Uterus (tissue), 4 donors: ENCODE measurements around the gene HES4. TPM values are rescaled to one million over a fixed set of nuclear protein-coding genes. Genes with fewer than 3 reads are reported as not detected.

Experiments used
- DNase-seq, 2 donors: peaks; one replicate each; pipeline ENCODE4 v3.0.0-alpha.2; 2019 to 2020
- H3K27ac ChIP-seq, 2 donors: fragments of 200-600 bp; sonication (generic); 1 replicate in 1 of 2; 2 replicates in 1 of 2; pipeline ENCODE4 v1.5.1; 2016 to 2018
- H3K27me3 ChIP-seq, 2 donors: fragments of 200-600 bp; sonication (generic); one replicate each; pipeline ENCODE4 v1.5.1; 2018 to 2019; ENCODE audit warnings: control low read depth in 1 of 2
- H3K36me3 ChIP-seq, 2 donors: fragments of 200-600 bp; sonication (generic); one replicate each; pipeline ENCODE4 v1.5.1; 2019; ENCODE audit warnings: control low read depth in 1 of 2
- H3K4me1 ChIP-seq, 2 donors: fragments of 200-600 bp; sonication (generic); one replicate each; pipeline ENCODE4 v1.5.1; 2018 to 2019; ENCODE audit warnings: control low read depth in 1 of 2
- H3K4me3 ChIP-seq, 2 donors: fragments of 200-600 bp; sonication (generic); 1 replicate in 1 of 2; 2 replicates in 1 of 2; pipeline ENCODE4 v1.5.1; 2018 to 2019; ENCODE audit warnings: mild to moderate bottlenecking in 1 of 2
- H3K9me3 ChIP-seq, 2 donors: fragments of 200-600 bp; sonication (generic); one replicate each; pipeline ENCODE4 v1.5.1; 2019; ENCODE audit warnings: control low read depth in 1 of 2
- CTCF ChIP-seq, 4 experiments: fragments of 200-600 bp in 2 of 4; fragments of 450-650 bp in 2 of 4; sonication (generic) in 2 of 4; IDR thresholded peaks; one replicate each; pipeline ENCODE4 v1.5.1; 2016 to 2019; ENCODE audit warnings: antibody characterized with exemption in 4 of 4, mild to moderate bottlenecking in 2 of 4, moderate library complexity in 1 of 4
- POLR2A ChIP-seq, 2 donors: fragments of 450-650 bp; IDR thresholded peaks; one replicate each; pipeline ENCODE4 v1.6.1; 2016; ENCODE audit warnings: antibody characterized with exemption in 2 of 2, mild to moderate bottlenecking in 1 of 2, moderate library complexity in 1 of 2
- intact Hi-C: fragments of 100-400 bp; cut with DNase I; formaldehyde crosslinking; loops from one replicate; pipeline ENCODE4 v1.15.1; 2023; ENCODE audit warnings: low total_unique reads
- total RNA-seq, 4 donors: library from RNA; depleted of rRNA in 3 of 4; stranded (reverse); fragments of >200 nt in 3 of 4; gene quantifications; one replicate each; pipeline versions ENCODE4 v1.1.0 to v1.2.4, GENCODE V29; 2014 to 2023
- donor health status: DM: yes; HTN: yes; CAD: no.

The HES4 gene
- total RNA-seq, 4 donors from 2014 or later = 19.6 to 41.0 (median 36.3) TPM

GRCh38 chr1:1046243-1046642 is 46.3 kb upstream of the HES4 start:
- intact Hi-C loops = no loop called here
- H3K4me1 ChIP-seq = no peaks in the 10 kb centered on the region
- no peak for DNase-seq
- no peak for TF ChIP-seq CTCF (IDR thresholded peaks at IDR 0.05)
- no peak for TF ChIP-seq POLR2A (IDR thresholded peaks at IDR 0.05)
- no peak overlapping the region for H3K4me3 ChIP-seq
- H3K9me3 ChIP-seq = no peaks in the 10 kb centered on the region
- no peak overlapping the region for H3K27ac ChIP-seq
- no peaks in the 10 kb centered on the region for H3K36me3 ChIP-seq
- H3K27me3 ChIP-seq = no peaks in the 10 kb centered on the region

- no peak overlapping the region for H3K27ac ChIP-seq
- no peaks in the 10 kb centered on the region for H3K27me3 ChIP-seq
- TF ChIP-seq POLR2A (IDR thresholded peaks at IDR 0.05) = no peak
- H3K9me3 ChIP-seq = no peaks in the 10 kb centered on the region
- H3K4me1 ChIP-seq = peaks cover 2 to 5% of the 10 kb centered on the region in 2 donors
- no peak overlapping the region for H3K4me3 ChIP-seq
- intact Hi-C loops = no loop called here
- no peaks in the 10 kb centered on the region for H3K36me3 ChIP-seq
- no peak for DNase-seq
These were observed 45.2 kb upstream of the HES4 start for GRCh38 chr1:1045129-1045528.

GRCh38 chr1:1044455-1045078 is 44.7 kb upstream of the HES4 start:
- intact Hi-C loops = no loop called here
- peaks cover 7 to 11% of the 10 kb centered on the region in 2 donors for H3K4me1 ChIP-seq
- no peak for DNase-seq
- no peaks in the 10 kb centered on the region for H3K9me3 ChIP-seq
- H3K36me3 ChIP-seq = no peaks in the 10 kb centered on the region
- no peak overlapping the region for H3K27ac ChIP-seq
- no peaks in the 10 kb centered on the region for H3K27me3 ChIP-seq
- no peak overlapping the region for H3K4me3 ChIP-seq
- TF ChIP-seq POLR2A (IDR thresholded peaks at IDR 0.05) (no peak), CTCF (IDR thresholded peaks at IDR 0.05) (no peak)

GRCh38 chr1:1043921-1044320 is 44.0 kb upstream of the HES4 start:
- no peak for TF ChIP-seq POLR2A (IDR thresholded peaks at IDR 0.05)
- TF ChIP-seq CTCF (IDR thresholded peaks at IDR 0.05) = no peak
- Histone ChIP-seq H3K27ac (no peak overlapping the region), H3K27me3 (no peaks in the 10 kb centered on the region), H3K36me3 (no peaks in the 10 kb centered on the region), H3K4me1 (peaks cover 9 to 11% of the 10 kb centered on the region in 2 donors), H3K9me3 (no peaks in the 10 kb centered on the region), H3K4me3 (no peak overlapping the region)
- no peak for DNase-seq
- intact Hi-C loops = no loop called here

- Histone ChIP-seq H3K36me3 (no peaks in the 10 kb centered on the region), H3K27me3 (no peaks in the 10 kb centered on the region), H3K4me1 (peaks cover 9 to 11% of the 10 kb centered on the region in 2 donors), H3K9me3 (no peaks in the 10 kb centered on the region), H3K27ac (no peak overlapping the region), H3K4me3 (no peak overlapping the region)
- no peak for TF ChIP-seq CTCF (IDR thresholded peaks at IDR 0.05)
- TF ChIP-seq POLR2A (IDR thresholded peaks at IDR 0.05) = no peak
- intact Hi-C loops = no loop called here
- no peak for DNase-seq
These were observed 43.5 kb upstream of the HES4 start for GRCh38 chr1:1043411-1043810.

GRCh38 chr1:1042835-1043234 is 42.9 kb upstream of the HES4 start:
- H3K4me3 ChIP-seq = no peak overlapping the region

More at GRCh38 chr1:1042835-1043234, 42.9 kb upstream of the HES4 start:
- H3K27ac ChIP-seq = no peak overlapping the region
- no peaks in the 10 kb centered on the region for H3K9me3 ChIP-seq
- intact Hi-C loops = no loop called here
- H3K4me1 ChIP-seq = peaks cover 9 to 11% of the 10 kb centered on the region in 2 donors
- H3K36me3 ChIP-seq = no peaks in the 10 kb centered on the region
- TF ChIP-seq POLR2A (IDR thresholded peaks at IDR 0.05) (no peak), CTCF (IDR thresholded peaks at IDR 0.05) (no peak)
- DNase-seq = no peak
- no peaks in the 10 kb centered on the region for H3K27me3 ChIP-seq
